ENCODE data around the gene DFFB.

DFFB gene

GRCh38 chr1:3926956-3927355 is 69.7 kb downstream of the DFFB start:
- no peak for DNase-seq (ENCODE audit: low read depth)

GRCh38 chr1:3928586-3928985 is 71.3 kb downstream of the DFFB start:
- DNase-seq (ENCODE audit: low read depth): no peak

- no peak for DNase-seq (ENCODE audit: low read depth)
These were observed 71.8 kb downstream of the DFFB start for GRCh38 chr1:3929126-3929525.

- no peak for DNase-seq (ENCODE audit: low read depth)
These were observed 73.2 kb downstream of the DFFB start for GRCh38 chr1:3930301-3931006.

GRCh38 chr1:3931007-3931912 is 74.0 kb downstream of the DFFB start:
- no peak for DNase-seq (ENCODE audit: low read depth)

GRCh38 chr1:3932156-3932919 is 75.1 kb downstream of the DFFB start:
- DNase-seq (ENCODE audit: low read depth): no peak

Measured in stimulated activated CD8-positive, alpha-beta memory T cell treated with anti-CD3 and anti-CD28 coated beads, Interleukin-4, amount 100 ng/mL, for 24 hours (primary cell).